Spinal cord (tissue), 10 donors: ENCODE measurements around the gene ARHGEF1. TPM values are rescaled to one million over a fixed set of nuclear protein-coding genes. Genes with fewer than 3 reads are reported as not detected.
"Not testable (repeated sequence)": the region's sequence is repeated elsewhere in the genome, so short reads cannot be mapped to it uniquely, and the experiment has no call there.

Experiments
- DNase-seq, 6 donors: peaks; one replicate each; pipeline versions ENCODE4 v3.0.0 to v3.0.0-alpha.2; 2013 to 2015; ENCODE audit warnings: low spot score in 6 of 6, low read depth in 4 of 6
- H3K27ac ChIP-seq: one replicate; pipeline ENCODE4 v1.5.1; 2013; ENCODE audit warnings: low read depth, low read length, control low read depth
- H3K27me3 ChIP-seq: one replicate; pipeline ENCODE4 v1.6.1; 2013; ENCODE audit warnings: low read length; ENCODE audit not compliant: control insufficient read depth, insufficient read depth
- H3K36me3 ChIP-seq: one replicate; pipeline ENCODE4 v1.6.1; 2013; ENCODE audit warnings: low read length; ENCODE audit not compliant: control insufficient read depth, insufficient read depth
- H3K4me1 ChIP-seq: one replicate; pipeline ENCODE4 v1.6.1; 2013; ENCODE audit warnings: low read length; ENCODE audit not compliant: control insufficient read depth, insufficient read depth
- H3K4me3 ChIP-seq: one replicate; pipeline ENCODE4 v1.5.1; 2013; ENCODE audit warnings: low read depth, low read length, control low read depth
- H3K9me3 ChIP-seq: one replicate; pipeline ENCODE4 v1.6.1; 2013; ENCODE audit warnings: low read length; ENCODE audit not compliant: control insufficient read depth, insufficient read depth
- WGBS: methylation state at CpG from one replicate; pipeline ENCODE4 v1.1.5; 2013; ENCODE audit warnings: missing lambda C conversion rate; ENCODE audit not compliant: insufficient coverage; 5-methylcytosine and 5-hydroxymethylcytosine counted together
- polyA plus RNA-seq, 2 donors: library from polyadenylated mRNA; unstranded; fragments of 120-200 nt; gene quantifications; one replicate each; pipeline ENCODE4 v1.2.1, GENCODE V29; 2013; ENCODE audit not compliant: insufficient read length in 2 of 2
- total RNA-seq, 2 donors: library from RNA; depleted of rRNA in 1 of 2; stranded (reverse); fragments of 120-200 nt in 1 of 2; fragments of >200 nt in 1 of 2; gene quantifications; one replicate each; pipeline versions ENCODE4 v1.2.3 to v1.2.4, GENCODE V29; 2013 to 2014
- donor health status: healthy.

The ARHGEF1 gene
- total and polyA plus RNA-seq, 4 donors = 17.3 to 113 (median 51.3) TPM

DNA sequence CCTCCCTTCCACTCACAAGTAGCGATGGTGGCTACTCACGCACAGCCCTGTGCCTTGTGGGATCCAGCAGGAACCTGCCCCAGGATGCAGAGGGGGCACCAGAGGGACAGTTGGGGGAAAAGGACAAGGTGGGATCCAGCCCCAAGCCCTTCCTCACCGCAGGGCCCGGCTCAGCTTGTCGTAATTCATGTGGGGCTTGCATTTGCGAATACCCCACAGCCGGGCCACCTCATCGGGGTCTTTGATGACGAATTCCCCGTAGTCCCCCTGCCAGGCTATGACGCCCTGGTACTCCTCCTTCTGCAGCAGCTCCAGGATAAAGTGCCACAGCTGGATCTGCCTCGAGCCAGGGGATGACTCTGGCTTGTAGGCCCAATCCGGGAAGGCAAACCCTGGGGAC is 26.7 kb downstream of the ARHGEF1 start:
- 33% methylated on average over 11 of the region's 13 CpGs for WGBS
- H3K27me3 ChIP-seq = peaks cover 49% of the 10 kb centered on the region
- H3K36me3 ChIP-seq = peaks cover 36% of the 10 kb centered on the region
- DNase-seq = no peak
- H3K4me1 ChIP-seq = peaks cover 8% of the 10 kb centered on the region
- H3K27ac ChIP-seq = no peak overlapping the region
- no peak overlapping the region for H3K4me3 ChIP-seq
- H3K9me3 ChIP-seq = no peaks in the 10 kb centered on the region

DNA sequence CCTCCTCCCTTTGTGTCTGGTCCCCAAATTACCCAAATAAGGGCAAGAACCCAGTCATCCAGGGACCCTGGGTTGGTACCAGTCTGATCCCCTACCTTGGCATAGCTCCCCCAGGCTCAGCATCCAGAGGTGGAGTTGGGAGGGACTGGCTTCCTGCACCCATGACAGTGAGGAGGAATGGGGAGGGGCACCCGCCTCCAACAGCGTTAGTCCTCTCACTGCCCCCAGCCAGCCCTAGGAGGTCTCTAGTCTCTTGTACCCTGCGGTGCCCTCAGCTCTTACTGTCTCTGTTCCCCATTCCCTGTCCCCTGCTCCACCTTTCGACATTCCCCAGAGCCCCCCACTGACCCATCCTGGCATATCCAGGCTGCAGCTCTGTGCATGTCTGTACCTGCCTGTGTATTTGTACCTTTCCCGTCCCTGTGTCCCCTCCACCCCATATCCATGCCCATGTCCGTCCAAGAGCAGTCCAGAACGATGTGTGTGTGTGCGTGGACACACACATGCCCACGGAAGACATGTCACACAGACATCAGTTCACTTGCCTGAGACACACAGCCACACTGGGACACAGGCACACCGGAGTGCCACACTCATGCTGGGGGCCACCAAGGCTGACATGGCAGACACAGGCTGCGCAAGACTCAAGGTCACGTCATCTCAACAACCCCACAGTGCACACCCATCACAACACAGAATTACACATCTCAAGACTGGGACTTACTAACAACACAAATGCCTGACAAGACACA is 27.4 kb downstream of the ARHGEF1 start:
- Histone ChIP-seq H3K27me3 (peaks cover 54% of the 10 kb centered on the region), H3K4me3 (no peak overlapping the region), H3K4me1 (peaks cover 12% of the 10 kb centered on the region), H3K9me3 (no peaks in the 10 kb centered on the region), H3K27ac (no peak overlapping the region), H3K36me3 (peaks cover 29% of the 10 kb centered on the region)
- 78% methylated on average over 12 of the region's 12 CpGs for WGBS
- DNase-seq = no peak

DNA sequence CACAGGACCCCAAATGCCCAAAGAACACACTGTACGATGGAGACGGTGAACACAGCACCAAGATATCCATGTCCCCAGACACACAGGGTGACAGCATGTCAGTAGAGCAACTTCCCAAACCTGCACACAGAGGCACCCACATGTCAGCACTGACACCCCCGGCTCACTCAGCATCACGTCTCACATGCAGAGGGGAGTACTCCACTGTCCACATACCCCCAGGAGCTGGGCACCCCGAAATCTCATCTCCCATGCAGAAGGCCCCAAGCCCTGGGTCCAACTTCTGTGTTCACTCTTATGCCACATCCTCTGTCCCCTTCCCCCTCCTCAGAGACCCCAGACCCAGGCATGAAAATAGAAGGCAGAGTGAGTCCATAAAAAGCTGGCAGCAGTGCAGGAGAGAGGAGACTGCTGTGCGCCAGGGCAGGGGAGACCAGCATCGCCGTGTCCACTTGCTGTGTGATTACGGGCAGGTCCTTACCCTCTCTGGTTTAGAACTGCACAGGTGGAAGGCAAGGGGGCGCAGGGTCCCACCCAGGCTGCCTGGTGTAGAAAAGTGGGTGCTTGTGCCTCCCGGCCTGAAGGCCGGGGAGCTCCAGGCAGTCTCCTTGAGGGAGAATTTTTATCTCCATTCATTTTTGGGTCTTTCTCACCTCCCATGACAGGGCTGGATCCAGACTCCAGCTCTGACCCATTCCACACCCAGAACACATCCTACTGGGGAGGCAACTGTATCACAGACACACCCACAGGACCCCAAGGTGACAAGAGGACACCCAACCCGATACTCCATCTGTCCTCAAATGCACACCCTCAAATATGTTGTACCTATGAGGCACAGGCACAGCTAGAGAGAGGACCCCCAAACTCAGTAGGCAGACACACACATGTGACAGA is 28.3 kb downstream of the ARHGEF1 start:
- no peak overlapping the region for H3K4me3 ChIP-seq
- no peak overlapping the region for H3K27ac ChIP-seq
- H3K9me3 ChIP-seq = no peaks in the 10 kb centered on the region
- DNase-seq = no peak
- 68% methylated on average over 11 of the region's 13 CpGs for WGBS
- peaks cover 62% of the 10 kb centered on the region for H3K27me3 ChIP-seq
- peaks cover 12% of the 10 kb centered on the region for H3K4me1 ChIP-seq
- peaks cover 21% of the 10 kb centered on the region for H3K36me3 ChIP-seq

GRCh38 chr19:41911889-41912731 is 29.1 kb downstream of the ARHGEF1 start:
- no peaks in the 10 kb centered on the region for H3K9me3 ChIP-seq
- H3K27me3 ChIP-seq = peaks cover 70% of the 10 kb centered on the region
- no peak overlapping the region for H3K27ac ChIP-seq
- peaks cover 12% of the 10 kb centered on the region for H3K4me1 ChIP-seq
- DNase-seq = no peak
- H3K4me3 ChIP-seq = no peak overlapping the region
- WGBS = 8% methylated on average over 20 of the region's 29 CpGs
- H3K36me3 ChIP-seq = peaks cover 12% of the 10 kb centered on the region

GRCh38 chr19:41912899-41913537 is 30.0 kb downstream of the ARHGEF1 start:
- peaks cover 6% of the 10 kb centered on the region for H3K36me3 ChIP-seq
- H3K4me1 ChIP-seq = peaks cover 12% of the 10 kb centered on the region
- H3K4me3 ChIP-seq = no peak overlapping the region
- peaks cover 77% of the 10 kb centered on the region for H3K27me3 ChIP-seq
- H3K9me3 ChIP-seq = no peaks in the 10 kb centered on the region
- H3K27ac ChIP-seq = no peak overlapping the region
- no peak for DNase-seq
- under 1% methylated on average over 45 of the region's 51 CpGs for WGBS

GRCh38 chr19:41913538-41914423 is 30.8 kb downstream of the ARHGEF1 start:
- Histone ChIP-seq H3K9me3 (no peaks in the 10 kb centered on the region), H3K4me3 (no peak overlapping the region), H3K4me1 (peaks cover 12% of the 10 kb centered on the region), H3K36me3 (no peaks in the 10 kb centered on the region), H3K27me3 (peaks cover 80% of the 10 kb centered on the region), H3K27ac (no peak overlapping the region)
- 5% methylated on average over 21 of the region's 21 CpGs for WGBS
- DNase-seq = no peak

- 0% methylated on average over 1 of the region's 5 CpGs for WGBS
- not testable (repeated sequence) for DNase-seq, H3K27ac ChIP-seq, H3K4me3 ChIP-seq, H3K9me3 ChIP-seq, H3K36me3 ChIP-seq
- Histone ChIP-seq H3K4me1 (peaks cover 12% of the 10 kb centered on the region), H3K27me3 (peaks cover 83% of the 10 kb centered on the region)
Measured at GRCh38 chr19:41914424-41914834, 31.4 kb downstream of the ARHGEF1 start.

DNA sequence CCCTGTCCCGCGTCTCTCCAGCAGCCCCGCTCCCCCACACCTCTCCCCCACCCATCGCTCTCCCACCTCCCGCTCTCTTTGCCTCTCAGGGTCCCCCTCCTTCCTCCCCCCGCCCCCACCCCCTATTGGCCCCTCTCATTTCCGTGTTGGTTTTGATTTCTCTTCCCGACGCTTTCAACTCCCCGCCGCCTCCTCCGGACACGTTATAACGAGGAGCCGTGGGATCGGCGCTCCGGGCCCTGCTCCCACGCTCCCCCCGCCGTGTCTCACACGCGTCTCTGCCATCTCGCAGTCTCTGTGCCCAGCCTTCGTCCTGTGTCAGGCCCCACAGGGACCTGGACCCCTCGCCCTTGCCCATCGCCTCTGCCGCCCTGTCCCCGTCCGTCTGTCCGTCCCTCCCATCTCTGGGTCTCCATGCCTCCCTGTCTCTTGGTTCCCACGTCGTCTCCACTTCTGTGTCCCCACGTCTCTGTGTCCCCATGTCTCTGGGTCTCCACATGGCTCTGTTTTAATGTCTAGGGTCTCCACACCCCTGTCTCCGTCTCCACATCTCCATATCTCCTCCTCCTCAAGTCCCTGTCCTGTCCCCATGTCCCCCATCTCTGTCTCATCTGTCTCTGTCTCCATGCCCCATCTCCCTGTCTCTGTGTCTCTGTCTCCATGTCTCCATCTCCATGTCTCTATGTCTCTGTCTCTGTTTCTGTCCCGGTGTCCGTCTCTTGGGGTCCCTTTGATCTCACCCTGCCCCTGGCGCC is 32.2 kb downstream of the ARHGEF1 start:
- DNase-seq = no peak
- no peak overlapping the region for H3K27ac ChIP-seq
- peaks cover 12% of the 10 kb centered on the region for H3K4me1 ChIP-seq
- H3K9me3 ChIP-seq = no peaks in the 10 kb centered on the region
- H3K4me3 ChIP-seq = no peak overlapping the region
- H3K36me3 ChIP-seq = no peaks in the 10 kb centered on the region
- WGBS = 6% methylated on average over 34 of the region's 38 CpGs
- peaks cover 85% of the 10 kb centered on the region for H3K27me3 ChIP-seq
